Activated T-cell treated with anti-CD3 and anti-CD28 coated beads, Interleukin-2, amount 50 U/mL, for 4 hours (primary cell): ENCODE results near the gene ABCB11. TPM values are rescaled to one million over a fixed set of nuclear protein-coding genes. Genes with fewer than 3 reads are reported as not detected.
"Not testable (repeated sequence)": the region's sequence is repeated elsewhere in the genome, so short reads cannot be mapped to it uniquely, and the experiment has no call there.

Source experiments
- ATAC-seq, 2 donors: fragments of 200-7000 bp; cut with Tn5 transposase; one replicate each; pipeline ENCODE4 v1.10.0; 2021
- DNase-seq: peaks from one replicate; pipeline ENCODE4 v3.0.0-alpha.2; 2020
- H3K27me3 Mint-ChIP-seq: one replicate; pipeline ENCODE4 v1.8.0; 2021; ENCODE audit warnings: low read depth, mixed read lengths
- H3K36me3 Mint-ChIP-seq: one replicate; pipeline ENCODE4 v1.8.0; 2022; ENCODE audit warnings: mixed read lengths; ENCODE audit not compliant: insufficient read depth
- H3K4me1 Mint-ChIP-seq: one replicate; pipeline ENCODE4 v1.8.0; 2021; ENCODE audit warnings: low read depth, mixed read lengths
- H3K4me3 Mint-ChIP-seq: one replicate; pipeline ENCODE4 v1.8.0; 2021; ENCODE audit warnings: mild to moderate bottlenecking, moderate library complexity, mixed read lengths
- H3K9me3 Mint-ChIP-seq: one replicate; pipeline ENCODE4 v1.8.0; 2021; ENCODE audit warnings: mixed read lengths
- total RNA-seq, 3 donors: library from RNA; stranded (reverse); gene quantifications; one replicate each; pipeline ENCODE4 v1.2.1, GENCODE V29; 2021

Gene ABCB11
- not detected for total RNA-seq

- DNase-seq (no peak), ATAC-seq (no peak)
- Mint-ChIP-seq H3K4me1 (peaks cover 6% of the 10 kb centered on the region), H3K9me3 (peaks cover 6% of the 10 kb centered on the region), H3K36me3 (no peaks in the 10 kb centered on the region), H3K27me3 (no peaks in the 10 kb centered on the region), H3K4me3 (no peak within 1 kb of the TSS)
These were observed at the start of gene ABCB11 for GRCh38 chr2:169031202-169031601. TSS of gene ABCB11 (minus strand) at chr2:169031324. CDS start at chr2:169018125, 13,199 bp downstream.

GRCh38 chr2:169080250-169081069 lies 49.3 kb upstream of the ABCB11 start:
- ATAC-seq = no peak
- no peak overlapping the region for H3K4me3 Mint-ChIP-seq
- H3K9me3 Mint-ChIP-seq = no peaks in the 10 kb centered on the region
- peaks cover 2% of the 10 kb centered on the region for H3K4me1 Mint-ChIP-seq
- H3K36me3 Mint-ChIP-seq = no peaks in the 10 kb centered on the region
- H3K27me3 Mint-ChIP-seq = peaks cover 2% of the 10 kb centered on the region
- no peak for DNase-seq

DNA sequence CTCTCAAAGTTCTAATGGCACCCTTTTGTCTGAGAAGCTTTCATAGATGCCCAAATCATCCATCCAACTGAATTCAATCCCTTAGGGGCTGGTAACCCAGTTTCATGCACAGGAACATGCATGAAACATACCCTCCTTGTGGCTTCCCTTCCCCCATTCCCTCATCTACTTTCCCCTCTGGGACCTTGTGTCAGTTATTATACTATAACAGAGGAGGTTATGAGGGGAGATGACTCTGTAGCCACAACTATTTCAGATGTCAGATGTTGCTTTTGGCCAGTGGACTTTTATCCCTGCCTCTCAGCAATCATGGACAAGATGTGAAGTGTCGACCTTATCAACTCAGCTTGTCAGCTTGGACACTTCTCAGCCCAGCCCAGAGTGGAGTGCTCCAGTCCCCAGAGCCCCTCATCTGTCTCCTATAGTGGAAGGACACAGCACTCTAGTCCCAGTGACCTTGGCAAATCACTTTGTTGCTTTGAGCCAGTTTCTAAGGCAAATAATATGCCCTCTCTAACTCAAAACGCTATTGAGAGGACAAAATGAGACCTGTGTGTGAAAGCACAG lies 46.6 kb upstream of the ABCB11 start:
- Mint-ChIP-seq H3K27me3 (no peaks in the 10 kb centered on the region), H3K4me3 (no peak overlapping the region), H3K9me3 (no peaks in the 10 kb centered on the region), H3K4me1 (peaks cover 13% of the 10 kb centered on the region), H3K36me3 (no peaks in the 10 kb centered on the region)
- DNase-seq = no peak
- ATAC-seq = no peak

- H3K4me3 Mint-ChIP-seq = no peak overlapping the region
- ATAC-seq (peak; percentile 81 to 85), DNase-seq (no peak)
- no peaks in the 10 kb centered on the region for H3K36me3 Mint-ChIP-seq
- H3K4me1 Mint-ChIP-seq = peaks cover 21% of the 10 kb centered on the region
- H3K27me3 Mint-ChIP-seq = no peaks in the 10 kb centered on the region
- H3K9me3 Mint-ChIP-seq = no peaks in the 10 kb centered on the region
These were observed 43.0 kb upstream of the ABCB11 start for GRCh38 chr2:169073963-169074751.

DNA sequence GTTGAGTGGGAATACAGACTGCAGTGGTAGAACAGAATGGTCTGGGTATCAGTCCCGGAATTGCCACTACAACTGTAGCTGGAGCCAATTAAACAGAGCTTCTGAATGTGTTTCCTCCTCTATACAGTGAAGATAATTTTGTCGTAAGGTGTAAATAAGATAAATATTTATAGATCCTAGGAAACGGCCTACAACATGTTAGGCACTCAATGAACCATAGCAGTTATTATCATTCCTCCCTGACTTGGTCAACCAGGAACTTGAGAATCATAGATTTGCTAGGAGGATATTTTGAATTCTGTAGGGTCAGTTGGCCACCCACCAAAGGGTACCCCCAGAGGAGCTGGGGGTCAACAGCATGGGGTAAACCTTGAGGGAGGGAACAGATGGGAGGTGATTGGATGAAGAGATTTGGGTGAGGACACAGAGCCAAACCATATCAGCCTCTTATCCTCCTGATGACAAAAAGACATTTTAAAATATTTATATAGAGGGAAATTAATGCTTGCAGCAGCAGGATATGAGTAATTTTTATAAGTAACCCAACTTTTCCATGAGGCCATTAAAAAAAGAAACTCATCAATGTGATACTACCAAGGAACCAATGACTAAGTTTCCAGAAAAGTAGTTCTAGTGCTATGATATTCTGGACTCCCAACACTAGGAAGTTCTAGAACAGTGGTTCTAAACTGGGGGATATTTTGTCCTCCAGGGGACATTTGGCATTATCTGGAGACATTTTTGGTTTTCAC lies 42.3 kb upstream of the ABCB11 start:
- H3K36me3 Mint-ChIP-seq = no peaks in the 10 kb centered on the region
- H3K27me3 Mint-ChIP-seq = no peaks in the 10 kb centered on the region
- no peaks in the 10 kb centered on the region for H3K9me3 Mint-ChIP-seq
- DNase-seq (no peak), ATAC-seq (peak; percentile 30 to 33)
- no peak overlapping the region for H3K4me3 Mint-ChIP-seq
- H3K4me1 Mint-ChIP-seq = peaks cover 23% of the 10 kb centered on the region

DNA sequence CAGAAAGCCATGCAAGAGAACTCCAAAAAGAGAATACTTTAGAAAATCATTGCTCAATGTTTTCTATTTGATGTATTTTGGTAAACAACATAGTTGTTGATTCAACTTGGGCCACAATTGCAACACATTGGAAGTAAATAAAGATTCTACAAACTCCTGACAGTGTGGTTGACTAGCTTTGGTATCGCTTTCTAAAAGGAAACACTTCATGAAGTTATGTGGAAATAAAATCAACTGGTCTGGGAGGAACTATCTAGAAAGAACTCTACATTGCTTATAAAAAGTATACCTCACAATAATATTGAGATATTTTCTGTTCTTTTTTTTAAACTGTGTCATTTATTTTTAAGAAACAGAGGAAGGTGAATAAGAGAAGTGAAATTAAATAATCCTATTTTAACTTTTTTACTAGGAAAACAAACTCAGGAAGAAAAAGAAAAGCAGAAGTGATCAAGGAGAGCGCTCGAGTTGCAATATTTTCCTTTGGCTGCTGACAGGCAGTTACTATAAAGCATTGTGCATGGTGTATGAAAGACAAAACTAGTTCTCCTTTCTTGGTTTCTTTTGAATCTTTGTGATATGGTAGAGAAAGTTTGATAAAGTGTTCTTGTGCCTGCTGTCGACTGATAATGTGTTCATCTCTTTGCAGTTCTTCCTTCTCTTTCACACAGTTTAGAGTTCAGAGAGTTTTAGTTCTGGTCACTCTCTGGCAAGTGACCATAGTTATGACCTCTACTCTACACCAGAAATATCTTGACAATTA lies 41.2 kb upstream of the ABCB11 start:
- no peaks in the 10 kb centered on the region for H3K36me3 Mint-ChIP-seq
- no peak for DNase-seq
- peaks cover 23% of the 10 kb centered on the region for H3K4me1 Mint-ChIP-seq
- H3K9me3 Mint-ChIP-seq = no peaks in the 10 kb centered on the region
- no peak overlapping the region for H3K4me3 Mint-ChIP-seq
- no peak for ATAC-seq
- H3K27me3 Mint-ChIP-seq = no peaks in the 10 kb centered on the region

GRCh38 chr2:169071455-169071854 lies 40.3 kb upstream of the ABCB11 start:
- H3K36me3 Mint-ChIP-seq = no peaks in the 10 kb centered on the region
- DNase-seq = no peak
- peaks cover 23% of the 10 kb centered on the region for H3K4me1 Mint-ChIP-seq
- no peaks in the 10 kb centered on the region for H3K27me3 Mint-ChIP-seq
- no peaks in the 10 kb centered on the region for H3K9me3 Mint-ChIP-seq
- no peak overlapping the region for H3K4me3 Mint-ChIP-seq
- no peak for ATAC-seq

DNA sequence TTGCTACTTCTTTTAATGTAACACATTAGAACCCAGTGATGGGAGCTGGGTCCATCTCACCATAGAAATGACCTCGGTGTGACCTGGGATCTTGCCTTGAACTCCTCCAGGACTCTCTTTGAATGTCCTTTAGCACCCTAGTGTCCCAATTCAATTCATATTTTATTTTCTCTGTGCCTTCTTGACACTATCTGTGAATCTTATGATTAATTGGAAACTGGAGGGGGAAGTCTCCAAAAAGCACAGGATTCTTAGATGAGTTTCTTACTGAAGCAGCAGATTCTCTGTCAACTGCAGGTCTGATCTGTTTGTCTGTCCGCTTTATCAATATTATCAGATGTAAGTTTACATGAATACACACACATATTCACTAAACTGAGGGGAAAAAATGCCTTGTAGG lies 38.7 kb upstream of the ABCB11 start:
- H3K4me1 Mint-ChIP-seq = peaks cover 23% of the 10 kb centered on the region
- H3K27me3 Mint-ChIP-seq = no peaks in the 10 kb centered on the region
- no peak for ATAC-seq
- H3K9me3 Mint-ChIP-seq = no peaks in the 10 kb centered on the region
- DNase-seq = no peak
- H3K36me3 Mint-ChIP-seq = no peaks in the 10 kb centered on the region
- H3K4me3 Mint-ChIP-seq = peak overlapping the region; percentile 5

DNA sequence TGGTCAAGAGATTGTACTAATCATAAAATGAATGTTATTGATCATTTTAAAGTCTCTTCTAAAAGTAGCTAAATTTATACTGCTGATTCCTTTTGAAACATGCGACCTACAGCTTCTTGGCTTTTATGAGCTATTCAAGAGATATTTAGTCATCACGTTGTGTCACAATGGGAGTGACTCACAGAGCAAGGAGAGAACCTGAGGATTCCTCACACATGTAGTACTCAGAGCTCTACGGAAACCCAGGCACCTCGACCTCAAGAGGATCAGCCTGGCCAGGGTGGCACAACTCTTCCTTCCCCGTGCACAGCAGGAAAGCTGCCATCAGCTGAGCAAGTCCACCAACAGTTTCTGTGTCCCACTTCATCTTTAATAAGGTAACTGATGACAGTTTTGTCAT lies 38.2 kb upstream of the ABCB11 start, which contains the start of gene DHRS9:
DHRS9 (plus strand) TSS at position 223 of the 400 bp plus-strand sequence. CDS start 12,019 bp downstream, outside the sequence.
- H3K27me3 Mint-ChIP-seq = no peaks in the 10 kb centered on the region
- H3K36me3 Mint-ChIP-seq = no peaks in the 10 kb centered on the region
- no peak for DNase-seq
- H3K4me1 Mint-ChIP-seq = peaks cover 19% of the 10 kb centered on the region
- peak within 1 kb of the TSS; percentile 5 for H3K4me3 Mint-ChIP-seq
- H3K9me3 Mint-ChIP-seq = no peaks in the 10 kb centered on the region
- ATAC-seq = peak; percentile 73 to 79

GRCh38 chr2:169066897-169067296 lies 35.8 kb upstream of the ABCB11 start:
- DNase-seq = no peak
- no peaks in the 10 kb centered on the region for H3K27me3 Mint-ChIP-seq
- peaks cover 2% of the 10 kb centered on the region for H3K4me1 Mint-ChIP-seq
- H3K4me3 Mint-ChIP-seq = no peak overlapping the region
- H3K9me3 Mint-ChIP-seq = no peaks in the 10 kb centered on the region
- no peak for ATAC-seq
- H3K36me3 Mint-ChIP-seq = no peaks in the 10 kb centered on the region

- no peaks in the 10 kb centered on the region for H3K36me3 Mint-ChIP-seq
- DNase-seq (no peak), ATAC-seq (no peak)
- no peaks in the 10 kb centered on the region for H3K9me3 Mint-ChIP-seq
- H3K4me3 Mint-ChIP-seq = no peak overlapping the region
- H3K4me1 Mint-ChIP-seq = peaks cover 2% of the 10 kb centered on the region
- H3K27me3 Mint-ChIP-seq = no peaks in the 10 kb centered on the region
These were observed 34.9 kb upstream of the ABCB11 start for GRCh38 chr2:169065864-169066517.

GRCh38 chr2:169065422-169065821 lies 34.3 kb upstream of the ABCB11 start:
- no peaks in the 10 kb centered on the region for H3K27me3 Mint-ChIP-seq
- H3K4me3 Mint-ChIP-seq = no peak overlapping the region

GRCh38 chr2:169064199-169064598 lies 33.1 kb upstream of the ABCB11 start:
- H3K9me3 Mint-ChIP-seq, H3K27me3 Mint-ChIP-seq, H3K4me1 Mint-ChIP-seq, H3K4me3 Mint-ChIP-seq, DNase-seq, H3K36me3 Mint-ChIP-seq, ATAC-seq: not testable (repeated sequence)

More at GRCh38 chr2:169065422-169065821, 34.3 kb upstream of the ABCB11 start:
- DNase-seq = no peak
- H3K4me1 Mint-ChIP-seq = peaks cover 2% of the 10 kb centered on the region
- H3K36me3 Mint-ChIP-seq = no peaks in the 10 kb centered on the region
- no peaks in the 10 kb centered on the region for H3K9me3 Mint-ChIP-seq
- ATAC-seq = no peak
